Transverse colon (tissue), 4 donors: ENCODE data around the gene KLF15. TPM values are rescaled to one million over a fixed set of nuclear protein-coding genes. Genes with fewer than 3 reads are reported as not detected.

ENCODE experiments used
- DNase-seq: peaks from one replicate; pipeline ENCODE4 v3.0.0-alpha.2; 2019
- H3K27ac ChIP-seq, 4 donors: fragments of 200-600 bp; sonication (generic); 2 replicates each; pipeline ENCODE4 v1.5.1; 2016 to 2018; ENCODE audit warnings: inconsistent platforms in 4 of 4
- H3K27me3 ChIP-seq: fragments of 200-600 bp; sonication (generic); 2 replicates; pipeline ENCODE4 v1.5.1; 2017; ENCODE audit warnings: inconsistent platforms
- H3K36me3 ChIP-seq, 4 donors: fragments of 200-600 bp; sonication (generic); 2 replicates each; pipeline ENCODE4 v1.5.1; 2017 to 2019; ENCODE audit warnings: inconsistent platforms in 4 of 4
- H3K4me1 ChIP-seq, 4 donors: fragments of 200-600 bp; sonication (generic); 2 replicates each; pipeline ENCODE4 v1.5.1; 2017 to 2020; ENCODE audit warnings: inconsistent platforms in 4 of 4
- H3K4me3 ChIP-seq, 4 donors: fragments of 200-600 bp; sonication (generic); 1 replicate in 1 of 4; 2 replicates in 3 of 4; pipeline versions ENCODE4 v1.5.1 to v1.6.1; 2017 to 2019; ENCODE audit warnings: inconsistent platforms in 4 of 4
- H3K9me3 ChIP-seq, 2 donors: fragments of 200-600 bp; sonication (generic); 2 replicates each; pipeline ENCODE4 v1.5.1; 2017 to 2019; ENCODE audit warnings: inconsistent platforms in 2 of 2
- EP300 ChIP-seq: sonication (generic); formaldehyde crosslinking; IDR thresholded peaks from one replicate; pipeline ENCODE4 v1.6.1; 2017; ENCODE audit warnings: antibody characterized with exemption, low read depth
- POLR2A ChIP-seq: fragments of 450-650 bp; IDR thresholded peaks from one replicate; pipeline ENCODE4 v1.6.1; 2016; ENCODE audit warnings: antibody characterized with exemption, mild to moderate bottlenecking, moderate library complexity
- POLR2AphosphoS5 ChIP-seq, 3 donors: sonication (generic); formaldehyde crosslinking; IDR thresholded peaks; one replicate each; pipeline ENCODE4 v1.6.1; 2016; ENCODE audit warnings: antibody characterized with exemption in 3 of 3
- WGBS, 2 donors: methylation state at CpG; one replicate each; pipeline ENCODE4 v1.1.5; 2018; ENCODE audit warnings: low coverage in 1 of 2; 5-methylcytosine and 5-hydroxymethylcytosine counted together
- in situ Hi-C, 4 donors: fragments of 200-750 bp; cut with MboI; loops; one replicate each; pipeline versions ENCODE4 v1.15.0 to v1.15.1; 2017; ENCODE audit warnings: low sequenced_read_pairs in 3 of 4, low pct_ligation_motif_present in 1 of 4, low pct_unique_long_range_greater_than_20kb in 1 of 4
- intact Hi-C: fragments of 100-400 bp; cut with DNase I; formaldehyde crosslinking; loops from one replicate; pipeline ENCODE4 v1.15.1; 2023; ENCODE audit warnings: low total_unique reads
- total RNA-seq, 4 donors: library from RNA; depleted of rRNA; stranded (reverse); fragments of >200 nt; gene quantifications; one replicate each; pipeline ENCODE4 v1.1.0, GENCODE V29; 2016
- TF ChIP-seq, protein P1 (sequence below), 5 experiments: fragments of 200-600 bp in 3 of 5; fragments of 450-650 bp in 2 of 5; sonication (generic) in 3 of 5; IDR thresholded peaks; 1 replicate in 2 of 5; 2 replicates in 3 of 5; pipeline ENCODE4 v1.5.1; 2016 to 2017; ENCODE audit warnings: antibody characterized with exemption in 5 of 5, inconsistent platforms in 3 of 5, mild to moderate bottlenecking in 2 of 5, moderate library complexity in 1 of 5

The KLF15 gene
- total RNA-seq, 4 donors from 2014 or later = 4.0 to 19.5 (median 8.4) TPM

DNA sequence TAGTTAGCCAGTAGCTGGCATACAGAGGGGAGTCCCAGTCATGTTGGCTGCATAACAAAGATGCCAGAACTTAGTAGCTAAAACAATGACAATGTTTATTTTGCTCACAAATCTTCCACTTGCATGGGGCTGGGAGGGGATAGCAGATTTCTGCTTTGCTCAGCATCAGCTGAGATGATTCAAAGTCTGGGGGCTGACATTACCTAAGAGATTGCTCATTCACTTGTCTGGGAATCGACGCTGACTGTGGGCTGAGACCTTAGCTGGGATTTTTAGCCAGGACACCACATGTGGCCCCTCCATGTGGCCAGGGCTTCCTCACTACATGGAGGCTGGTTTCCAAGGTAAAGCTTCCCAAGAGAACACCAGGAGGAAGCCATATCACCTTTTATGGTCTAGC, 24.8 kb upstream of the KLF15 start:
- 35 to 75% methylated on average over 2 of the region's 2 CpGs for WGBS, 2 donors
- Histone ChIP-seq H3K4me1 (no peaks in the 10 kb centered on the region), H3K9me3 (no peaks in the 10 kb centered on the region), H3K36me3 (no peaks in the 10 kb centered on the region), H3K27me3 (no peaks in the 10 kb centered on the region), H3K27ac (no peak overlapping the region), H3K4me3 (no peak overlapping the region)
- TF ChIP-seq POLR2A = no peak
- TF ChIP-seq, protein P1, sequence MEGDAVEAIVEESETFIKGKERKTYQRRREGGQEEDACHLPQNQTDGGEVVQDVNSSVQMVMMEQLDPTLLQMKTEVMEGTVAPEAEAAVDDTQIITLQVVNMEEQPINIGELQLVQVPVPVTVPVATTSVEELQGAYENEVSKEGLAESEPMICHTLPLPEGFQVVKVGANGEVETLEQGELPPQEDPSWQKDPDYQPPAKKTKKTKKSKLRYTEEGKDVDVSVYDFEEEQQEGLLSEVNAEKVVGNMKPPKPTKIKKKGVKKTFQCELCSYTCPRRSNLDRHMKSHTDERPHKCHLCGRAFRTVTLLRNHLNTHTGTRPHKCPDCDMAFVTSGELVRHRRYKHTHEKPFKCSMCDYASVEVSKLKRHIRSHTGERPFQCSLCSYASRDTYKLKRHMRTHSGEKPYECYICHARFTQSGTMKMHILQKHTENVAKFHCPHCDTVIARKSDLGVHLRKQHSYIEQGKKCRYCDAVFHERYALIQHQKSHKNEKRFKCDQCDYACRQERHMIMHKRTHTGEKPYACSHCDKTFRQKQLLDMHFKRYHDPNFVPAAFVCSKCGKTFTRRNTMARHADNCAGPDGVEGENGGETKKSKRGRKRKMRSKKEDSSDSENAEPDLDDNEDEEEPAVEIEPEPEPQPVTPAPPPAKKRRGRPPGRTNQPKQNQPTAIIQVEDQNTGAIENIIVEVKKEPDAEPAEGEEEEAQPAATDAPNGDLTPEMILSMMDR (IDR thresholded peaks at IDR 0.05) = no peak
- TF ChIP-seq POLR2AphosphoS5 (IDR thresholded peaks at IDR 0.05) = no peak
- no peak for TF ChIP-seq EP300
- intact Hi-C loops (no loop called here), in situ Hi-C loops (loop anchor here in 1 of 4 donors (25.0 kb wide), 1 partner anchor 245 kb away; no protein-coding TSS in a partner anchor)
- no peak for DNase-seq

DNA sequence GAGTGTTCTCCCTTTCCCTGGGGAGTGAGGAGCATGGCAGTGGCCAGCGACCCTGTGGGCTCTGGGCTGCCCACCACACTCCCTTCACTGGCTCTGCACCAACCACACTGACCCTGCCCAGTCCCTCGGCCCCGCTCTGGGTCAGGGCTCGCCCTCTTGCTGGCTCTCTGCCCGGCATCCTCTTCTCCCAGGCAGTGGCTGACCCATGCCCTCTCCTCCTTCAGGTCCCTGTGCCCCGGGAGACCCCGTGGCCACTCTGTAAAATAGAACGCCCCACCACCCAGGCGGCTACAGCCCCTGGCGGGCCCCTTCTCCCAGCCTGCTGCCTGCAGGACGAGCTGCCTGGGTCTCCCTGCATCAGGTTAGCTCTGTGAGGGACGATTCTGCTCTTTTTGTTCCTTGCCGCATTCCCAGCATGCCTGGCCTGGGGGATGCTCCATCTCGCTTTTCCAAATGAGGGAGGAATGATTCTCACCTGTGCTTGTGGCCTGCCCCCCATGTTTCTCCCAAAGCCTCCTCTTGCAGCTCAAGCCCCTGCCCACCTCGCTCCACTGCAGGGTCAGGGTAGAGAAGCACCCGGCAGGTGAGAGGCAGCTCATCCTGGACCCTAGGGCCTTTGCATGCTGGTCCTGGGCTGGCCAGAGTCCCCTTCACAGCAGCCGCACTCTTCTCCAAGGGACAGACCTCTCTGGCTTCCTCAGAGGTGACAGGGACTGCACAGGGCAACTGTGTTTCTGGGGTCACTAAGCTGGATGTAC, 23.0 kb upstream of the KLF15 start:
- Histone ChIP-seq H3K9me3 (no peaks in the 10 kb centered on the region), H3K36me3 (no peaks in the 10 kb centered on the region), H3K4me1 (no peaks in the 10 kb centered on the region), H3K4me3 (no peak overlapping the region), H3K27me3 (no peaks in the 10 kb centered on the region), H3K27ac (no peak overlapping the region)
- intact Hi-C loops = no loop called here
- TF ChIP-seq POLR2AphosphoS5 (IDR thresholded peaks at IDR 0.05) (no peak), EP300 (no peak), POLR2A (no peak)
- TF ChIP-seq, protein P1 (IDR thresholded peaks at IDR 0.05) = no peak
- WGBS, 2 donors = 77% methylated on average over 17 of the region's 17 CpGs; no CpG with 5 or more reads in 1 of the 2 donors
- in situ Hi-C loops = loop anchor here in 1 of 4 donors (25.0 kb wide), 1 partner anchor 243 kb away; no protein-coding TSS in a partner anchor
- DNase-seq = no peak

DNA sequence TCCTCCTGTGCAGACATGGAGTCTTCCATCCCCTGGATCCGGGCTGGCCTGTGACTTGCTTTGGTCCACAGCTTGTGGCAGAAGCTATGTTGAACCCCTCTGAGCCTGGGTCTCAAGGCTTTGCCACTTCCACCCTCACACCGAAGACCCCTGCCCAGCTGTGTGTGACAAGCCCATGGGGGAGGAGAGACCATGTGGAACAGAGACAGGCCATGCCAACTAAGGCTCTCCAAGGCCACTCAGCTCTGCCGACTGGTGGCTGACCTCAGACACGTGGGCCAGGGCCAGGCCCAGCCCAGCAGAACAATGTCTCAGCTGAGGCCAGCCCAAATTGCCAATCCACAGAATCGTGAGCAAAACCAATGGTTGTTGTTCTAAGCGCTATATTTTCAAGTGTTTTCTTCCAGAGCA, 21.1 kb upstream of the KLF15 start:
- Histone ChIP-seq H3K9me3 (no peaks in the 10 kb centered on the region), H3K27me3 (no peaks in the 10 kb centered on the region), H3K36me3 (no peaks in the 10 kb centered on the region), H3K27ac (no peak overlapping the region), H3K4me3 (no peak overlapping the region), H3K4me1 (no peaks in the 10 kb centered on the region)
- TF ChIP-seq EP300 (no peak), POLR2AphosphoS5 (IDR thresholded peaks at IDR 0.05) (no peak), POLR2A (no peak)
- TF ChIP-seq, protein P1 (IDR thresholded peaks at IDR 0.05) = no peak
- intact Hi-C loops = no loop called here
- WGBS, 2 donors = 72% methylated on average over 5 of the region's 6 CpGs; no CpG with 5 or more reads in 1 of the 2 donors
- DNase-seq = no peak
- in situ Hi-C loops = loop anchor here in 1 of 4 donors (25.0 kb wide), 1 partner anchor 241 kb away; no protein-coding TSS in a partner anchor

DNA sequence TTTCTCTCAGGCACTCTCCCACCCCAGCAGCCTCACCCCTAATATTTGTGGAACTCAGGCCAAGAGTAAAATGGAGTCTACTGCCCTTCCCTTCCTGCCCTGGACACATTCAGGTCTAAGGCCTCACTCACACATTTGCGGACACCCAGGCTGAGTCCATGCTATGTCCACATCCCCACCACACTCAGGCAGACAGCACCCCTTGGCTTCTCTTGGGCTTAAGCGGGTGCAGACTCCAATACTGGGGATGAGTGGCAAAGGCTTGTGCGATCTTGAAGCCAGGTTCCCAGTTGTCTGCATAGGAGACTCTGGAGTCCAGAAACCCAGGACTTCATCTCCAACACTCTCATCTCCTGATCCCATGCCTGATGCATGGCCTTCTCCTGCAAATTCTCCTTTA, 20.0 kb upstream of the KLF15 start:
- WGBS, 2 donors = 89% methylated on average over 3 of the region's 3 CpGs; no CpG with 5 or more reads in 1 of the 2 donors
- TF ChIP-seq POLR2AphosphoS5 (IDR thresholded peaks at IDR 0.05) (no peak), POLR2A (no peak), EP300 (no peak)
- TF ChIP-seq, protein P1 (IDR thresholded peaks at IDR 0.05) = no peak
- in situ Hi-C loops = loop anchor here in 1 of 4 donors (25.0 kb wide), 1 partner anchor 240 kb away; no protein-coding TSS in a partner anchor

More for the DNA sequence above, 20.0 kb upstream of the KLF15 start:
- intact Hi-C loops = no loop called here
- Histone ChIP-seq H3K36me3 (no peaks in the 10 kb centered on the region), H3K4me3 (no peak overlapping the region), H3K27me3 (no peaks in the 10 kb centered on the region), H3K9me3 (no peaks in the 10 kb centered on the region), H3K4me1 (no peaks in the 10 kb centered on the region), H3K27ac (no peak overlapping the region)
- DNase-seq = no peak
